Thymus (tissue), 11 donors: ENCODE results near the gene GRB7. TPM values are rescaled to one million over a fixed set of nuclear protein-coding genes. Genes with fewer than 3 reads are reported as not detected.
"Not testable (repeated sequence)": the region's sequence is repeated elsewhere in the genome, so short reads cannot be mapped to it uniquely, and the experiment has no call there.

Experiments
- DNase-seq, 9 donors: peaks; one replicate each; pipeline ENCODE4 v3.0.0-alpha.2; 2013; ENCODE audit warnings: low spot score in 9 of 9, low read depth in 6 of 9, missing footprints in 1 of 9
- H3K27ac ChIP-seq, 2 donors: one replicate each; pipeline ENCODE4 v1.5.1; 2013; ENCODE audit warnings: control low read depth in 1 of 2, low read depth in 1 of 2, low read length in 1 of 2, mild to moderate bottlenecking in 1 of 2, moderate library complexity in 1 of 2
- H3K27me3 ChIP-seq, 2 donors: one replicate each; pipeline ENCODE4 v1.5.1; 2013; ENCODE audit warnings: low read length in 1 of 2; ENCODE audit not compliant: control insufficient read depth in 2 of 2, insufficient read depth in 1 of 2
- H3K36me3 ChIP-seq, 2 donors: one replicate each; pipeline ENCODE4 v1.5.1; 2013; ENCODE audit warnings: low read length in 1 of 2, mild to moderate bottlenecking in 1 of 2, moderate library complexity in 1 of 2; ENCODE audit not compliant: control insufficient read depth in 2 of 2, insufficient read depth in 2 of 2
- H3K4me1 ChIP-seq, 2 donors: one replicate each; pipeline ENCODE4 v1.5.1; 2013; ENCODE audit warnings: low read length in 2 of 2; ENCODE audit not compliant: control insufficient read depth in 2 of 2, insufficient read depth in 2 of 2
- H3K4me3 ChIP-seq, 2 donors: one replicate each; pipeline ENCODE4 v1.5.1; 2013; ENCODE audit warnings: low read length in 2 of 2, control low read depth in 1 of 2, mild to moderate bottlenecking in 1 of 2
- H3K9me3 ChIP-seq, 2 donors: one replicate each; pipeline ENCODE4 v1.5.1; 2013; ENCODE audit warnings: low read length in 1 of 2, mild to moderate bottlenecking in 1 of 2; ENCODE audit not compliant: control insufficient read depth in 2 of 2, insufficient read depth in 1 of 2
- WGBS: extraction: QIAGEN DNeasy Blood & Tissue Kit; methylation state at CpG from one replicate; pipeline ENCODE4 v1.1.7; 2013; 5-methylcytosine and 5-hydroxymethylcytosine counted together
- polyA plus RNA-seq: library from polyadenylated mRNA; stranded (reverse); fragments of 200-250 nt; gene quantifications from one replicate; pipeline ENCODE4 v1.2.3, GENCODE V29; 2013
- total RNA-seq: library from RNA; stranded (reverse); fragments of 120-200 nt; gene quantifications from one replicate; pipeline ENCODE4 v1.2.4, GENCODE V29; 2013
- donor health status: healthy.

GRB7 gene
- total and polyA plus RNA-seq, 2 donors = 1.3 to 4.1 TPM

- no peak overlapping the region for H3K27ac ChIP-seq
- no peaks in the 10 kb centered on the region for H3K4me1 ChIP-seq
- no peak overlapping the region for H3K4me3 ChIP-seq
- no peaks in the 10 kb centered on the region for H3K9me3 ChIP-seq
- DNase-seq = no peak
- H3K36me3 ChIP-seq = no peaks in the 10 kb centered on the region
- no peaks in the 10 kb centered on the region for H3K27me3 ChIP-seq
- WGBS = 98% methylated on average over 15 of the region's 15 CpGs
These were observed 21.5 kb upstream of the GRB7 start for GRCh38 chr17:39716073-39716818.

GRCh38 chr17:39716879-39717536 is 20.7 kb upstream of the GRB7 start:
- H3K27ac ChIP-seq = no peak overlapping the region
- H3K36me3 ChIP-seq = no peaks in the 10 kb centered on the region
- 97% methylated on average over 11 of the region's 11 CpGs for WGBS

GRCh38 chr17:39717660-39718059 is 20.1 kb upstream of the GRB7 start:
- 97% methylated on average over 6 of the region's 6 CpGs for WGBS
- no peak for DNase-seq
- Histone ChIP-seq H3K4me3 (no peak overlapping the region), H3K36me3 (no peaks in the 10 kb centered on the region), H3K27ac (no peak overlapping the region), H3K4me1 (no peaks in the 10 kb centered on the region), H3K9me3 (no peaks in the 10 kb centered on the region), H3K27me3 (no peaks in the 10 kb centered on the region)

More at GRCh38 chr17:39716879-39717536, 20.7 kb upstream of the GRB7 start:
- Histone ChIP-seq H3K4me3 (no peak overlapping the region), H3K9me3 (no peaks in the 10 kb centered on the region), H3K4me1 (no peaks in the 10 kb centered on the region), H3K27me3 (no peaks in the 10 kb centered on the region)
- DNase-seq = no peak

- Histone ChIP-seq H3K36me3 (no peaks in the 10 kb centered on the region), H3K4me1 (no peaks in the 10 kb centered on the region)
These were observed 18.0 kb upstream of the GRB7 start for GRCh38 chr17:39719563-39720355.

GRCh38 chr17:39722104-39722503 is 15.6 kb upstream of the GRB7 start:
- WGBS = 96% methylated on average over 6 of the region's 6 CpGs
- peaks cover 8 to 14% of the 10 kb centered on the region in 2 donors for H3K36me3 ChIP-seq

More at GRCh38 chr17:39719563-39720355, 18.0 kb upstream of the GRB7 start:
- Histone ChIP-seq H3K9me3 (no peaks in the 10 kb centered on the region), H3K4me3 (no peak overlapping the region), H3K27me3 (no peaks in the 10 kb centered on the region), H3K27ac (no peak overlapping the region)
- WGBS = 97% methylated on average over 7 of the region's 7 CpGs
- DNase-seq = no peak

GRCh38 chr17:39722965-39723848 is 14.5 kb upstream of the GRB7 start:
- no peak overlapping the region for H3K4me3 ChIP-seq
- H3K36me3 ChIP-seq = peaks cover 19 to 25% of the 10 kb centered on the region in 2 donors
- H3K9me3 ChIP-seq = no peaks in the 10 kb centered on the region
- no peak overlapping the region for H3K27ac ChIP-seq
- no peaks in the 10 kb centered on the region for H3K27me3 ChIP-seq
- WGBS = 92% methylated on average over 34 of the region's 34 CpGs
- H3K4me1 ChIP-seq = no peaks in the 10 kb centered on the region
- DNase-seq = no peak

More at GRCh38 chr17:39722104-39722503, 15.6 kb upstream of the GRB7 start:
- no peak overlapping the region for H3K4me3 ChIP-seq
- H3K27me3 ChIP-seq = no peaks in the 10 kb centered on the region
- no peak for DNase-seq
- no peaks in the 10 kb centered on the region for H3K9me3 ChIP-seq
- H3K4me1 ChIP-seq = no peaks in the 10 kb centered on the region
- no peak overlapping the region for H3K27ac ChIP-seq

GRCh38 chr17:39724731-39725130 is 13.0 kb upstream of the GRB7 start:
- H3K4me1 ChIP-seq = peaks cover 5 to 10% of the 10 kb centered on the region in 2 donors
- H3K27me3 ChIP-seq = no peaks in the 10 kb centered on the region
- 98% methylated on average over 13 of the region's 13 CpGs for WGBS
- no peak overlapping the region for H3K27ac ChIP-seq
- H3K4me3 ChIP-seq = no peak overlapping the region
- H3K36me3 ChIP-seq = peaks cover 31 to 36% of the 10 kb centered on the region in 2 donors
- DNase-seq = no peak
- no peaks in the 10 kb centered on the region for H3K9me3 ChIP-seq

GRCh38 chr17:39725923-39726322 is 11.8 kb upstream of the GRB7 start:
- not testable (repeated sequence) for H3K27me3 ChIP-seq, DNase-seq, H3K27ac ChIP-seq, H3K4me3 ChIP-seq, H3K9me3 ChIP-seq
- WGBS = 96% methylated on average over 1 of the region's 1 CpG
- Histone ChIP-seq H3K36me3 (peaks cover 31 to 36% of the 10 kb centered on the region in 2 donors), H3K4me1 (peaks cover 9 to 14% of the 10 kb centered on the region in 2 donors)
